Measurements from ENCODE around the gene SMAGP. TPM values are rescaled to one million over a fixed set of nuclear protein-coding genes. Genes with fewer than 3 reads are reported as not detected.

SMAGP gene
- total and polyA plus RNA-seq, 2 of the 13 experiments (the other 11 are each of a cell fraction or from before 2014, with no cell fraction given), result 9.2 TPM

- TF ChIP-seq ZBTB39 (CRISPR knock-in tag; IDR thresholded peaks at IDR 0.05) (no peak), PRDM15 (CRISPR knock-in tag; IDR thresholded peaks at IDR 0.05) (no peak), DPF2 (CRISPR knock-in tag; IDR thresholded peaks at IDR 0.05; ENCODE audit: borderline replicate concordance, low read depth) (no peak), ZBTB20 (CRISPR knock-in tag; IDR thresholded peaks at IDR 0.05; ENCODE audit: borderline replicate concordance, low read depth) (no peak), ZNF709 (CRISPR knock-in tag; IDR thresholded peaks at IDR 0.05) (no peak), CEBPB (IDR thresholded peaks at IDR 0.05; ENCODE audit: borderline replicate concordance, low read depth, low read length) (no peak), ATF1 (CRISPR knock-in tag; IDR thresholded peaks at IDR 0.05) (0 out of 2 replicates have a peak, but pooled peaks have one; percentile 23), THAP11 (CRISPR knock-in tag; IDR thresholded peaks at IDR 0.05) (no peak), CREM (IDR thresholded peaks at IDR 0.05) (0 out of 2 replicates have a peak, but pooled peaks have one; percentile 33), CREM (CRISPR knock-in tag; IDR thresholded peaks at IDR 0.05) (no peak), TBP (CRISPR knock-in tag; IDR thresholded peaks at IDR 0.05) (no peak), RERE (CRISPR knock-in tag; IDR thresholded peaks at IDR 0.05; ENCODE audit: low read depth) (0 out of 2 replicates have a peak, but pooled peaks have one; percentile 21), NR2F6 (IDR thresholded peaks at IDR 0.05) (no peak), NR2F6 (CRISPR knock-in tag; IDR thresholded peaks at IDR 0.05) (0 out of 2 replicates have a peak, but pooled peaks have one; percentile 13), CREB1 (IDR thresholded peaks at IDR 0.05) (no peak), CREB1 (CRISPR knock-in tag; IDR thresholded peaks at IDR 0.05) (0 out of 2 replicates have a peak, but pooled peaks have one; percentile 30), TFDP1 (CRISPR knock-in tag; IDR thresholded peaks at IDR 0.05; ENCODE audit: borderline replicate concordance) (peak; percentile 20; the same call in 1 of the 2 replicates), SIN3B (IDR thresholded peaks at IDR 0.05; ENCODE audit: low read length) (peak; percentile 58; the same call in 1 of the 2 replicates), SAP130 (CRISPR knock-in tag; IDR thresholded peaks at IDR 0.05; ENCODE audit: low read depth) (peak; percentile 55)
Measured at GRCh38 chr12:51219322-51219721, 50.9 kb downstream of the SMAGP start (continued).

Measured in HepG2 (cell line).